Sigmoid colon (tissue), 4 donors: Measurements from ENCODE around the gene NAA38.
A peak's percentile ranks its signal among the peaks of the same experiment; 100 is the strongest.

Experiments
- EP300 ChIP-seq, 4 donors: sonication (generic); formaldehyde crosslinking; IDR thresholded peaks; one replicate each; pipeline ENCODE4 v1.6.1; 2017; ENCODE audit warnings: antibody characterized with exemption in 4 of 4
- POLR2A ChIP-seq, 2 donors: fragments of 450-650 bp; IDR thresholded peaks; one replicate each; pipeline ENCODE4 v1.6.1; 2016; ENCODE audit warnings: antibody characterized with exemption in 2 of 2, mild to moderate bottlenecking in 2 of 2, moderate library complexity in 2 of 2
- POLR2AphosphoS5 ChIP-seq, 4 donors: sonication (generic); formaldehyde crosslinking; IDR thresholded peaks; one replicate each; pipeline ENCODE4 v1.6.1; 2017; ENCODE audit warnings: antibody characterized with exemption in 4 of 4
- TF ChIP-seq, protein P1 (sequence below), 4 experiments: fragments of 450-650 bp in 3 of 4; fragments of 200-600 bp in 1 of 4; IDR thresholded peaks; one replicate each; pipeline ENCODE4 v1.5.1; 2016 to 2019; ENCODE audit warnings: antibody characterized with exemption in 4 of 4, mild to moderate bottlenecking in 3 of 4, moderate library complexity in 2 of 4

DNA sequence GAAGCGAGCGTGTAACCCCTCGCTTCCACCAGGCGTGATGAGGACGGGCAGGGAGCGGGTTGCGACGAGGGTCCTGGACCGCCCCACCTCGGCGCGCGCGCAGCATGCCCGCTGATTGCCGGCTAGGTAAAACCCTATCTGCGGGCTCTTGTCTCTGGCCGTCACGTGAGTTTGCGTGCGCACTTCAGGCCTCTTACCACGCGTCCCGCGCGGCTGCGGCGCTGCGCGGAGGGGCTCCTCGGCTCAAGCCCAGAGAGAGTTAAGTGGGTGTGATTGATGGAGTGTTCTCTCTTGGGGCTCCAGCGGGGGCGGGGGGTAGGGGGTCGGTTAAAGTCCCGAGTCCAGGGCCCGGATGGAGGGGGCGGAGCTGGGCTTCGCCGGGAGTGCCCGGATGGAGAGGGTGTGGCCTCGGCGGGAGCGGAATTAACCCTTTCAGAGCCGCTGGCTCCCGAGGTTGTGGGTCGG, 15.4 kb downstream of the NAA38 start:
- TF ChIP-seq POLR2AphosphoS5 (IDR thresholded peaks at IDR 0.05) (peak in 2 of 4 donors; percentile 23 to 43), POLR2A (IDR thresholded peaks at IDR 0.05) (no peak), EP300 (IDR thresholded peaks at IDR 0.05) (peak in 1 of 4 donors; percentile 30)
- TF ChIP-seq, protein P1, sequence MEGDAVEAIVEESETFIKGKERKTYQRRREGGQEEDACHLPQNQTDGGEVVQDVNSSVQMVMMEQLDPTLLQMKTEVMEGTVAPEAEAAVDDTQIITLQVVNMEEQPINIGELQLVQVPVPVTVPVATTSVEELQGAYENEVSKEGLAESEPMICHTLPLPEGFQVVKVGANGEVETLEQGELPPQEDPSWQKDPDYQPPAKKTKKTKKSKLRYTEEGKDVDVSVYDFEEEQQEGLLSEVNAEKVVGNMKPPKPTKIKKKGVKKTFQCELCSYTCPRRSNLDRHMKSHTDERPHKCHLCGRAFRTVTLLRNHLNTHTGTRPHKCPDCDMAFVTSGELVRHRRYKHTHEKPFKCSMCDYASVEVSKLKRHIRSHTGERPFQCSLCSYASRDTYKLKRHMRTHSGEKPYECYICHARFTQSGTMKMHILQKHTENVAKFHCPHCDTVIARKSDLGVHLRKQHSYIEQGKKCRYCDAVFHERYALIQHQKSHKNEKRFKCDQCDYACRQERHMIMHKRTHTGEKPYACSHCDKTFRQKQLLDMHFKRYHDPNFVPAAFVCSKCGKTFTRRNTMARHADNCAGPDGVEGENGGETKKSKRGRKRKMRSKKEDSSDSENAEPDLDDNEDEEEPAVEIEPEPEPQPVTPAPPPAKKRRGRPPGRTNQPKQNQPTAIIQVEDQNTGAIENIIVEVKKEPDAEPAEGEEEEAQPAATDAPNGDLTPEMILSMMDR (IDR thresholded peaks at IDR 0.05): peak in 2 of 4 experiments; percentile 6 to 20
